ENCODE results near the gene ZSWIM1.

The ZSWIM1 gene

GRCh38 chr20:45909336-45909808 lies 28.3 kb downstream of the ZSWIM1 start:
- no peak for DNase-seq (ENCODE audit: low spot score)

GRCh38 chr20:45909817-45910669 lies 29.0 kb downstream of the ZSWIM1 start:
- DNase-seq (ENCODE audit: low spot score), result no peak

- peak; percentile 92 for DNase-seq (ENCODE audit: low spot score)
Measured at GRCh38 chr20:45910670-45911485, 29.9 kb downstream of the ZSWIM1 start.

DNA sequence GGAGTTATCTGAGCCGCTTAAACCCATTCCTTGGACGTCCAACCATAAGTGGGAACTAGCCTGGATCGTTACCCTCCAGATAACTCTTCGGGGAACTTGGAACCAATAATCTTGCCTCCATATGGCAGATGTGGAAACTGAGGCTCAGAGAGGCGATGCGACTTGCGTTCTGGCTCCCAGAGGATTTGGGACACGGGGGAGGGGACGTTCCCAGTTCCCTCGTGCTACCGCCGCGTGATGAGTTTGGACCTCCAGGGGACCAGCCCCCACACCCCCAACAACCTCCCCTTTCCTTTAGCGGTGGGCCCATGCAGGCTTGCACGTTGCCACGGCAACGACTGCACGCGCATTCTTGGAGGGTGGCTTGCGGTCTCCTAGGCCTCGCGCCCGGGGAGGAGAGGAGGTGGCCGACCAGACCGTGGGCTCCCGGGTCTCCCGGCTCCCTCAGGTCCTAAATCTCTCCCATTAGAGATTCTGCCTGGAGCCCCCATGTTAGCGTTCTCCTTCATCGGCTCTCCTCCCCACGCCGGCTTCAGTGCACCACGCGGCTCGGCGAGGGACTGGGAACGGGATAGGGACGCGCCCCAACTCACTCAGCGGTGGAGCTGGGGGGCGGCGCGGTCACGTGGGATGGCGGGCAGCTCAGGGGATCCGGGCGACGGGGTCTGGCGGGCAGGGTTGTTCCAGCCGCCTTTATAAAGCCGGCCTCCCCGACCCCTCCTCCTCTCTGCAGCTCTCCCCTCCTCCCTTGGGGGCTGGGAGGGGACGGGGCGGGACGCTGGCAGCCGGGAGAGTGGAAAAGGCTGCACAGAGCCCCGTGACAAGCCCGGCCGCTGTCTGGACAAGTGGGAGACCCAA lies 30.7 kb downstream of the ZSWIM1 start, which contains the start of gene PLTP:
TSS of gene PLTP (minus strand) at position 670 of the 858 bp plus-strand sequence. CDS start 703 bp downstream, outside the sequence.
- DNase-seq (ENCODE audit: low spot score), result peak; percentile 89

DNA sequence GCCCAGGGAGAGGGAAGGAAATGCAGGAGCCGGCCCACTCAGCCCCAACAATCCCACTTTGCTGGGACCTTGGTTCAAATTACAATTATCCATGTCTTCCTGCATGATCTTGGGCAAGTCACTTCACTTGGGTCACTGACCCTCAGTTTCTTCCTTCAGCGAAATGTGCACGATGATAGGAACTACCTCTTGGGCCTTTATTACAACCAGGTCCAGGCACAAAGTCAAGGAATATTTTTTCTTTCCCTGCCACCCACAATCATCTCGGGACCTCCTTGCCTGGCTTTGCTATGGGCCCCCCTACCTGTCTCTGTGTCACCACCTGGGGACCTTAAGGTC lies 31.3 kb downstream of the ZSWIM1 start:
- no peak for DNase-seq (ENCODE audit: low spot score)

DNA sequence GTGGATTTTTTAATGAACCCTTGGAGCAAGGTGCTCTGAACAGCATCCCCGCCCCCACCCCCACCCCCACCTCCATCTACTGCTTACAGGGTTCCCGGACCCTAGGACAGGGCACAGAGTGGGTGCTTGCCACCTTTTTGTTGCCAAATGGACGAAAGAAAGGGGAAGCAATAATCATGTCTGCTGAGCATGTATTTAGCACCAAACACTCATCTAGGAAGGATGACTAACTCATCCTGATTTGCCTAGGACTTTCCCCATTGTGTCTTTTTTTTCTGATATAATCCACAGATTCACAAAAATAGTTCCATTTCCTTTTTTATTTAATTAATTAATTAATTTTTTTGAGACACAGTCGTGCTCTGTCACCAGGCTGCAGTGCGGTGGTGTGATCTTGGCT lies 32.1 kb downstream of the ZSWIM1 start:
- no peak for DNase-seq (ENCODE audit: low spot score)

- DNase-seq (ENCODE audit: low spot score), result no peak
Measured at GRCh38 chr20:45917790-45918141, 36.7 kb downstream of the ZSWIM1 start.

- DNase-seq (ENCODE audit: low spot score), result no peak
Measured at GRCh38 chr20:45918182-45918737, 37.2 kb downstream of the ZSWIM1 start.

DNA sequence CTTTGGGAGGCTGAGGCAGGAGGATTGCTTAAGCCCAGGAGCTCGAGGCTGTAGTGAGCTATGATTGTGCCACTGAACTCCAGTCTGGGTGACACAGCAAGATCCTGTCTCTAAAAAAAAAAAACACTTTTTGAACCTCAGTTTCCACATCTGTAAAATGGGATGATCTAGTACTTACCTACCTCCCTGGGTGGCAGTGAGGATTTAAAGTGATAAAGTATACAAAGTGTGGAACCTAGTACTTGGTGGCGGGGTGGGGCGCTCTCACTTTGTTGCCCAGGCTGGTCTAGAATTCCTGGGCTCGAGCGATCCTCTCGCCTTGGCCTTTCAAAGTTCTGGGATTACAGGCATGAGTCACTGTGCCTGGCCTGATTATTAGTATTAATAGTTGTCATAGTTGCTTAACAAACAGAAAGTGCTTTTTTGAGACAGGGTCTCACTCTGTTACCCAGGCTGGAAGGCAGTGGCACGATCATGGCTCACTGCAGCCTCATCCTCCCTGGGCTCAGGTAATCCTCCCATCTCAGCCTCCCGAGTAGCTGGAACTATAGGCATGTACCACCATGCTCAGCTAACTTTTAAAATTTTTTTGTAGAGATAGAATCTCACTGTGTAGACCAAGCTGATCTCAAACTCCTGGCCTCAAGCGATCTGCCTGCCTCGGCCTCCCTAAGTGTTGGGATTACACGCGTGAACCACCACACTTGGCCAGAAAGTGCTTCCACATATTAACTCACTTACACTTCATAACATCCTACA lies 37.9 kb downstream of the ZSWIM1 start:
- DNase-seq (ENCODE audit: low spot score), result no peak

GRCh38 chr20:45919542-45920399 lies 38.7 kb downstream of the ZSWIM1 start:
- DNase-seq (ENCODE audit: low spot score), result no peak

DNA sequence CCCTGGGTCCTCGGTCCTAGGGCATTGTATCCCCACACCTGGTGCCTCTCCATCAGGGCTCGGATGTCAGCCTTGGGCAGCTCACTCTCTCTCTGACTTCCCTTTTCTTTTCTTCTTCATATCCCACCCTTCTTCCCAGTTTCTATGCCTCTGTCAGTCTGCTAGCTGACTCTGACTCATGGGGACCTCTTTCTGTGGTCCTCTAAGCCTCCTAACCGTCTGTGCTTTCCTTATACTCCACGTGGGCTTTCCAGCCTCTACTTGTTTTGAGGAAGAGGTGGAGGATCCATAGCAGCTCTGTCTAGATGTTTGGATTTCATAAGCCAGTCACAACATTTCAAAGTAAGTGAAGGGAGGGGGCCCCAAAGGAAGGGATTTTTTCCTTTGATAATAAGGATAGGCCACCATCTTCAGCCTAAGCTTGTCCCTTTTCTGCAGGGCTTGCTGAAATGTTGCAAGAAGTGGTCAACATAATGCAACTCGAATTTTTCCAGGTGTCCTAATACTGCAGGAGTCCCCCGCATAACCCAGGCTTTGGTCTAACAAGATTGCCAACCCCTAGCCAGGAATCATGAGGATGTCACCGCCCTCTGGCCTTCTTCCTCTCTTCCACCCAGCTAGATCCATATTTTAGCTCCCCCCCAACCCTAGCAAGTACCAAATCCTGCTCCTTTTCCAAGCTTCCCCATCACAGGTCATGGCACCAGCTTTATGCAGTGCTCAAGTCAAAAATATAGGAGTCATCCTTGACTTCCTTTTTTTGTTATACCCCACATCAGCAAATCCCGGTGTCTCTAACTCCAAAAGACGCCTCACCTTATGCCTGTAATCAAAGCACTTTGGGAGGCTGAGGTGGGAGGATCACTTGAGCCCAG lies 39.7 kb downstream of the ZSWIM1 start:
- no peak for DNase-seq (ENCODE audit: low spot score)

DNA sequence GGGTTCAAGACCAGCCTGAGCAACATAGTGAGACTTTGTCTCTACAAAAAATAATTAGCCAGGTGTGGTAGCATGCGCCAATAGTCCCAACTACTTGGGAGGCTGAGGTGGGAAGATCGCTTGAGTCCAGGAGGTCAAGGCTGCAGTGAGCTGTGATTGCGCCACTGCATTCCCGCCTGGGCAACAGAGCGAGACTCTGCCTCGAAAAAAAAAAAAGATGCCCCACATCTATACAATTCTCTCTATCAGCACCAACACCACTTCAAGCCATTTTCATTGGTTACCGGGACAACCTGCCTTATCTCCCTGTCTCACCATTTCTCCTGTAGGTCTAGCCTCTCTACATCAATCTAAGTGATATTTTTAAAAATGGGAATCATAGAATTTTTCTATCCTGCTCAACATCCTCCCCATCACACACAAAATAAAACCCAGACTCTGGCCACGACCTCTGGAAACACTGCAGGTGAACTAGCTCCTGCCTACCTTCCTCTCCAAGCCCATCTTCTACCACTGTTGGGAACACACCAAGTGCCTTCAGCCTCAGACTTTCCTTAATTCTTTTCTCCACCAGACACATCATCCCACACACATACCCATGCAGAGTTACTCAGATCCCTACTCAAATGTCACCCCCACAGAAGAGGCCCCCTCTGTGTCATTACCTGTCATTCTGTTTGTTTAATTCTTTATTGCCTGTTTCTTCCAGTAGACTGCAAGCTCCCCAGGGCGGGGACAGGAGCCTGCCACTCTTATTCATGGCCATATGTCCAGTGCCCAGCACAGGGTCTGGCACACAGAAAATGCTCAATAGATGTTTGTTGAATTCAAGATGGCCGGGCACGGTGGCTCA lies 40.5 kb downstream of the ZSWIM1 start:
- no peak for DNase-seq (ENCODE audit: low spot score)

GRCh38 chr20:45924391-45925261 lies 43.6 kb downstream of the ZSWIM1 start:
- no peak for DNase-seq (ENCODE audit: low spot score)

GRCh38 chr20:45925821-45926506 lies 44.9 kb downstream of the ZSWIM1 start:
- DNase-seq (ENCODE audit: low spot score), result no peak

DNA sequence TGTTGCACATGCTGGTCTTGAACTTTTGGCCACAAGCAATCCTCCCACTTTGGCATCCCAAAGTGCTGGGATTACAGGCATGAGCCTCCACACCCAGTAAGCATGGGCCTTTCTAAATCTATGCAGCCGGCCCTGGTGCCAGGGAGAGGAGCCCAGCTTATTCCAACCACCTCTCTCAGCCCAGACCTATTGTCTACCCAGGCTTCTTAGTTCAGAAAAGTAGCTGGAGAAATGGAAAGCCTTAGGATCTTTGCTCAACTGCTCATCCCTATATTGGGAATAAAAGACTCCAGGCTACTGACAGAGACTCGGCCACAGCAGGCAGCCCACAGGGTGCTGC lies 45.7 kb downstream of the ZSWIM1 start:
- no peak for DNase-seq (ENCODE audit: low spot score)

- no peak for DNase-seq (ENCODE audit: low spot score)
Measured at GRCh38 chr20:45927071-45927878, 46.2 kb downstream of the ZSWIM1 start.

Data from D341Med (cell line).